Measurements from ENCODE around the gene MAX.
A peak's percentile ranks its signal among the peaks of the same experiment; 100 is the strongest.
"Not testable (repeated sequence)": the region's sequence is repeated elsewhere in the genome, so short reads cannot be mapped to it uniquely, and the experiment has no call there.

The MAX gene

DNA sequence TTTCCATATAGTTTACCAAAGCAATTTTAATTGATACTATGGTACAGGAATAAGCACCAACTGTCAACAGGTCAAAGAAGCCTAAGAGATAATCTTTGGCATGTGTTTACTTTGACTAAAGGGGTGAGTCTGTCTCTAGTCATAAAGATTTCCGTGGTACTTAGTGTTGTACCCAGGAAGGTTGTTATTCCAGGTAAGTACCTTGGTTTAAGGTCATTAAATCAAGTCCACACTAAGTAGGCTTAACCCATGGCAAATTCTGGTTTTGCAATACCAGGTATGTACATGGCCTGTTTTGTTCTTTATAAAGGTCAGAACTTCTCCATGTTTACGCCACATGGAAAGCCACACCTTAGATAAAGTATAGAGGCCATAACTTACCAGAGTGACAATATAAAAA is 10.0 kb downstream of the MAX start:
- Histone ChIP-seq H3K4me2 (ENCODE audit: low read length, poor library complexity, severe bottlenecking) (no peak overlapping the region), H3K4ac (ENCODE audit: low read depth in 1 of 2, low read length in 2 of 2) (no peak overlapping the region), H3K9ac (ENCODE audit: low read length) (no peak overlapping the region), H3K14ac (ENCODE audit: low read length in 2 of 2) (no peak overlapping the region), H3K9me3 (ENCODE audit: control insufficient read depth, low read length) (no peaks in the 10 kb centered on the region), H4K8ac (ENCODE audit: low read length) (no peak overlapping the region), H3K27ac (ENCODE audit: low read length, poor library complexity, severe bottlenecking) (no peak overlapping the region), H3K23ac (ENCODE audit: low read length in 2 of 2) (no peak overlapping the region), H3K27me3 (ENCODE audit: control insufficient read depth in 1 of 2, insufficient read depth in 1 of 2, low read length in 2 of 2) (no peaks in the 10 kb centered on the region), H2BK15ac (ENCODE audit: low read depth, poor library complexity, severe bottlenecking) (no peak overlapping the region), H3K36me3 (ENCODE audit: control insufficient read depth in 1 of 2, insufficient read depth in 2 of 2, low read depth in 1 of 2, low read length in 2 of 2) (peaks cover 19 to 90% of the 10 kb centered on the region in 2 experiments), H4K91ac (ENCODE audit: low read length) (no peak overlapping the region), H2AFZ (ENCODE audit: low read depth, low read length) (no peak overlapping the region), H2BK120ac (ENCODE audit: low read depth, low read length) (no peak overlapping the region), H3K79me1 (replicated peaks; ENCODE audit: low read length, poor library complexity, severe bottlenecking) (peaks cover 44% of the 10 kb centered on the region), H2BK12ac (ENCODE audit: low read length in 2 of 2) (no peak overlapping the region), H2BK5ac (ENCODE audit: low read depth, low read length, poor library complexity, severe bottlenecking) (no peak overlapping the region), H3K4me3 (ENCODE audit: insufficient read depth in 1 of 2, low read depth in 1 of 2, low read length in 2 of 2) (no peak overlapping the region), H2AK5ac (ENCODE audit: low read length, severe bottlenecking) (no peak overlapping the region), H3K4me1 (ENCODE audit: control insufficient read depth, insufficient read depth, low read depth, low read length) (no peaks in the 10 kb centered on the region), H3K18ac (ENCODE audit: low read depth in 1 of 2, low read length in 2 of 2) (no peak overlapping the region)
- no peak for DNase-seq
- WGBS, result 97% methylated on average over 2 of the region's 2 CpGs

GRCh38 chr14:65087835-65088234 is 14.5 kb downstream of the MAX start:
- H2BK15ac ChIP-seq (ENCODE audit: low read depth, poor library complexity, severe bottlenecking); DNase-seq; H3K9me3 ChIP-seq (ENCODE audit: control insufficient read depth, low read length); H2AK5ac ChIP-seq (ENCODE audit: low read length, severe bottlenecking); H3K23ac ChIP-seq (ENCODE audit: low read length in 2 of 2); H2BK12ac ChIP-seq (ENCODE audit: low read length in 2 of 2); H3K14ac ChIP-seq (ENCODE audit: low read length in 2 of 2); H3K27ac ChIP-seq (ENCODE audit: low read length, poor library complexity, severe bottlenecking); H3K4ac ChIP-seq (ENCODE audit: low read depth in 1 of 2, low read length in 2 of 2); H3K18ac ChIP-seq (ENCODE audit: low read depth in 1 of 2, low read length in 2 of 2); H4K8ac ChIP-seq (ENCODE audit: low read length); H3K4me1 ChIP-seq (ENCODE audit: control insufficient read depth, insufficient read depth, low read depth, low read length); H2BK5ac ChIP-seq (ENCODE audit: low read depth, low read length, poor library complexity, severe bottlenecking); H3K4me2 ChIP-seq (ENCODE audit: low read length, poor library complexity, severe bottlenecking); H3K4me3 ChIP-seq (ENCODE audit: insufficient read depth in 1 of 2, low read depth in 1 of 2, low read length in 2 of 2); H2AFZ ChIP-seq (ENCODE audit: low read depth, low read length); H3K9ac ChIP-seq (ENCODE audit: low read length); H4K91ac ChIP-seq (ENCODE audit: low read length); H3K27me3 ChIP-seq (ENCODE audit: control insufficient read depth in 1 of 2, insufficient read depth in 1 of 2, low read length in 2 of 2); H2BK120ac ChIP-seq (ENCODE audit: low read depth, low read length): not testable (repeated sequence)
- 92% methylated on average over 8 of the region's 8 CpGs for WGBS
- Histone ChIP-seq H3K36me3 (ENCODE audit: control insufficient read depth in 1 of 2, insufficient read depth in 2 of 2, low read depth in 1 of 2, low read length in 2 of 2) (peaks cover 24 to 90% of the 10 kb centered on the region in 2 experiments), H3K79me1 (replicated peaks; ENCODE audit: low read length, poor library complexity, severe bottlenecking) (peaks cover 41% of the 10 kb centered on the region)

DNA sequence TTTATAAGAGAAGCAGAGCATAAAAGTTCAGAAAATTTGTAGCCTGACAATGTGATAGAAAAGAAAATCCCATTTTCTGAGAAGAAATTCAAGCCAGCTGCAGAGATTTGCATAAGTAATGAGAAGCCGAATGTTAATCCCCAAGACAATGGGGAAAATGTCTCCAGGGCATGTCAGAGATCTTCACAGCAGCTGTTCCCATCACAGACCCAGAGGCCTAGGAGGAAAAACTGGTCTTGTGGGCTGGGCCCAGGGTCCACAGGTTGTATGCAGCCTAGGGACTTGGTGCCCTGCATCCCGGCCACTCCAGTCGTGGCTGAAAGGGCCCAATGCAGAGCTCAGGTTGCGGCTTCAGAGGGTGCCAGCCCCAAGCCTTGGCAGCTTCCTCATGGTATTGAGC is 15.6 kb downstream of the MAX start:
- not testable (repeated sequence) for H2BK120ac ChIP-seq (ENCODE audit: low read depth, low read length); H3K18ac ChIP-seq (ENCODE audit: low read depth in 1 of 2, low read length in 2 of 2); H3K9ac ChIP-seq (ENCODE audit: low read length); H2AK5ac ChIP-seq (ENCODE audit: low read length, severe bottlenecking); H3K4me1 ChIP-seq (ENCODE audit: control insufficient read depth, insufficient read depth, low read depth, low read length); H3K27me3 ChIP-seq (ENCODE audit: control insufficient read depth in 1 of 2, insufficient read depth in 1 of 2, low read length in 2 of 2); H4K8ac ChIP-seq (ENCODE audit: low read length); H3K4me3 ChIP-seq (ENCODE audit: insufficient read depth in 1 of 2, low read depth in 1 of 2, low read length in 2 of 2); H3K4me2 ChIP-seq (ENCODE audit: low read length, poor library complexity, severe bottlenecking); H2BK5ac ChIP-seq (ENCODE audit: low read depth, low read length, poor library complexity, severe bottlenecking); H2AFZ ChIP-seq (ENCODE audit: low read depth, low read length); H4K91ac ChIP-seq (ENCODE audit: low read length); H2BK12ac ChIP-seq (ENCODE audit: low read length in 2 of 2); DNase-seq; H3K9me3 ChIP-seq (ENCODE audit: control insufficient read depth, low read length); H3K27ac ChIP-seq (ENCODE audit: low read length, poor library complexity, severe bottlenecking); H3K14ac ChIP-seq (ENCODE audit: low read length in 2 of 2); H3K23ac ChIP-seq (ENCODE audit: low read length in 2 of 2); H3K4ac ChIP-seq (ENCODE audit: low read depth in 1 of 2, low read length in 2 of 2); H2BK15ac ChIP-seq (ENCODE audit: low read depth, poor library complexity, severe bottlenecking)
- Histone ChIP-seq H3K79me1 (replicated peaks; ENCODE audit: low read length, poor library complexity, severe bottlenecking) (peaks cover 44% of the 10 kb centered on the region), H3K36me3 (ENCODE audit: control insufficient read depth in 1 of 2, insufficient read depth in 2 of 2, low read depth in 1 of 2, low read length in 2 of 2) (peaks cover 31 to 90% of the 10 kb centered on the region in 2 experiments)
- WGBS, result 95% methylated on average over 4 of the region's 4 CpGs

- Histone ChIP-seq H2BK5ac (ENCODE audit: low read depth, low read length, poor library complexity, severe bottlenecking) (no peak overlapping the region), H3K14ac (ENCODE audit: low read length in 2 of 2) (no peak overlapping the region), H2BK12ac (ENCODE audit: low read length in 2 of 2) (no peak overlapping the region), H3K36me3 (ENCODE audit: control insufficient read depth in 1 of 2, insufficient read depth in 2 of 2, low read depth in 1 of 2, low read length in 2 of 2) (peaks cover 28 to 90% of the 10 kb centered on the region in 2 experiments), H2AFZ (ENCODE audit: low read depth, low read length) (no peak overlapping the region), H3K27ac (ENCODE audit: low read length, poor library complexity, severe bottlenecking) (no peak overlapping the region), H2AK5ac (ENCODE audit: low read length, severe bottlenecking) (no peak overlapping the region), H3K9ac (ENCODE audit: low read length) (peak overlapping the region; percentile 66), H2BK120ac (ENCODE audit: low read depth, low read length) (no peak overlapping the region), H3K4me2 (ENCODE audit: low read length, poor library complexity, severe bottlenecking) (no peak overlapping the region), H4K91ac (ENCODE audit: low read length) (no peak overlapping the region), H4K8ac (ENCODE audit: low read length) (no peak overlapping the region), H3K9me3 (ENCODE audit: control insufficient read depth, low read length) (no peaks in the 10 kb centered on the region), H3K79me1 (replicated peaks; ENCODE audit: low read length, poor library complexity, severe bottlenecking) (peaks cover 39% of the 10 kb centered on the region), H3K27me3 (ENCODE audit: control insufficient read depth in 1 of 2, insufficient read depth in 1 of 2, low read length in 2 of 2) (no peaks in the 10 kb centered on the region), H3K23ac (ENCODE audit: low read length in 2 of 2) (no peak overlapping the region), H3K4ac (ENCODE audit: low read depth in 1 of 2, low read length in 2 of 2) (no peak overlapping the region), H3K18ac (ENCODE audit: low read depth in 1 of 2, low read length in 2 of 2) (no peak overlapping the region), H3K4me1 (ENCODE audit: control insufficient read depth, insufficient read depth, low read depth, low read length) (peaks cover 2% of the 10 kb centered on the region), H2BK15ac (ENCODE audit: low read depth, poor library complexity, severe bottlenecking) (no peak overlapping the region), H3K4me3 (ENCODE audit: insufficient read depth in 1 of 2, low read depth in 1 of 2, low read length in 2 of 2) (no peak overlapping the region)
- no peak for DNase-seq
- 85% methylated on average over 3 of the region's 6 CpGs for WGBS
These were observed 17.5 kb downstream of the MAX start for GRCh38 chr14:65084554-65085505.
